ENCODE data around the gene KCNAB1.
A peak's percentile ranks its signal among the peaks of the same experiment; 100 is the strongest.

The KCNAB1 gene

GRCh38 chr3:156293566-156293965 is 173.2 kb downstream of the KCNAB1 start:
- DNase-seq, result no peak
- Mint-ChIP-seq H3K4me3 (no peak overlapping the region), H3K27me3 (peaks cover 71% of the 10 kb centered on the region), H3K27ac (no peak overlapping the region), H3K9me3 (no peaks in the 10 kb centered on the region), H3K4me1 (peaks cover 10% of the 10 kb centered on the region)
- ATAC-seq, result no peak

GRCh38 chr3:156297582-156297981 is 177.2 kb downstream of the KCNAB1 start:
- ATAC-seq (no peak), DNase-seq (no peak)
- H3K4me1 Mint-ChIP-seq, result no peaks in the 10 kb centered on the region
- H3K27me3 Mint-ChIP-seq, result peaks cover 38% of the 10 kb centered on the region
- no peaks in the 10 kb centered on the region for H3K9me3 Mint-ChIP-seq
- H3K27ac Mint-ChIP-seq, result no peak overlapping the region
- no peak overlapping the region for H3K4me3 Mint-ChIP-seq

- ATAC-seq, result no peak
- H3K9me3 Mint-ChIP-seq, result no peaks in the 10 kb centered on the region
- no peaks in the 10 kb centered on the region for H3K4me1 Mint-ChIP-seq
- H3K27me3 Mint-ChIP-seq, result peaks cover 34% of the 10 kb centered on the region
- no peak overlapping the region for H3K27ac Mint-ChIP-seq
- DNase-seq, result no peak
- H3K4me3 Mint-ChIP-seq, result no peak overlapping the region
Observed at GRCh38 chr3:156298014-156298413, 177.6 kb downstream of the KCNAB1 start.

- peaks cover 25% of the 10 kb centered on the region for H3K27me3 Mint-ChIP-seq
- no peak overlapping the region for H3K4me3 Mint-ChIP-seq
- no peak for DNase-seq
- no peak for ATAC-seq
- no peaks in the 10 kb centered on the region for H3K4me1 Mint-ChIP-seq
- no peaks in the 10 kb centered on the region for H3K9me3 Mint-ChIP-seq
- no peak overlapping the region for H3K27ac Mint-ChIP-seq
Observed at GRCh38 chr3:156298938-156299337, 178.6 kb downstream of the KCNAB1 start.

GRCh38 chr3:156299569-156299968 is 179.2 kb downstream of the KCNAB1 start:
- no peak for ATAC-seq
- no peaks in the 10 kb centered on the region for H3K4me1 Mint-ChIP-seq
- peaks cover 18% of the 10 kb centered on the region for H3K27me3 Mint-ChIP-seq
- peak overlapping the region in 1 of 2 donors; percentile 19 for H3K27ac Mint-ChIP-seq
- DNase-seq, result no peak
- H3K4me3 Mint-ChIP-seq, result no peak overlapping the region
- H3K9me3 Mint-ChIP-seq, result no peaks in the 10 kb centered on the region

- peaks cover 18% of the 10 kb centered on the region for H3K27me3 Mint-ChIP-seq
- no peaks in the 10 kb centered on the region for H3K4me1 Mint-ChIP-seq
- H3K4me3 Mint-ChIP-seq, result no peak overlapping the region
- H3K27ac Mint-ChIP-seq, result no peak overlapping the region
- DNase-seq, result no peak
- ATAC-seq, result no peak
- H3K9me3 Mint-ChIP-seq, result no peaks in the 10 kb centered on the region
Observed at GRCh38 chr3:156300371-156300770, 180.0 kb downstream of the KCNAB1 start.

GRCh38 chr3:156300929-156301840 is 180.8 kb downstream of the KCNAB1 start:
- H3K4me1 Mint-ChIP-seq, result no peaks in the 10 kb centered on the region
- H3K9me3 Mint-ChIP-seq, result no peaks in the 10 kb centered on the region
- DNase-seq (no peak), ATAC-seq (no peak)
- H3K27ac Mint-ChIP-seq, result no peak overlapping the region
- no peak overlapping the region for H3K4me3 Mint-ChIP-seq
- peaks cover 18% of the 10 kb centered on the region for H3K27me3 Mint-ChIP-seq

GRCh38 chr3:156303001-156303707 is 182.8 kb downstream of the KCNAB1 start:
- Mint-ChIP-seq H3K9me3 (no peaks in the 10 kb centered on the region), H3K27me3 (peaks cover 8% of the 10 kb centered on the region), H3K4me3 (no peak overlapping the region), H3K27ac (no peak overlapping the region), H3K4me1 (no peaks in the 10 kb centered on the region)
- ATAC-seq, result no peak
- no peak for DNase-seq

- H3K4me1 Mint-ChIP-seq, result no peaks in the 10 kb centered on the region
- ATAC-seq (no peak), DNase-seq (no peak)
- no peak overlapping the region for H3K27ac Mint-ChIP-seq
- no peaks in the 10 kb centered on the region for H3K9me3 Mint-ChIP-seq
- H3K4me3 Mint-ChIP-seq, result no peak overlapping the region
- peaks cover 8% of the 10 kb centered on the region for H3K27me3 Mint-ChIP-seq
Observed at GRCh38 chr3:156304406-156304805, 184.0 kb downstream of the KCNAB1 start.

GRCh38 chr3:156305672-156306071 is 185.3 kb downstream of the KCNAB1 start:
- ATAC-seq (no peak), DNase-seq (no peak)
- Mint-ChIP-seq H3K9me3 (no peaks in the 10 kb centered on the region), H3K27me3 (peaks cover 8% of the 10 kb centered on the region), H3K4me1 (no peaks in the 10 kb centered on the region), H3K27ac (no peak overlapping the region), H3K4me3 (no peak overlapping the region)

- no peak overlapping the region for H3K4me3 Mint-ChIP-seq
- ATAC-seq (no peak), DNase-seq (no peak)
- H3K27ac Mint-ChIP-seq, result no peak overlapping the region
- H3K4me1 Mint-ChIP-seq, result no peaks in the 10 kb centered on the region
- peaks cover 8% of the 10 kb centered on the region for H3K27me3 Mint-ChIP-seq
- no peaks in the 10 kb centered on the region for H3K9me3 Mint-ChIP-seq
Observed at GRCh38 chr3:156307704-156308103, 187.3 kb downstream of the KCNAB1 start.

- ATAC-seq (no peak), DNase-seq (no peak)
- Mint-ChIP-seq H3K9me3 (no peaks in the 10 kb centered on the region), H3K27ac (no peak overlapping the region), H3K4me1 (no peaks in the 10 kb centered on the region), H3K27me3 (peaks cover 8% of the 10 kb centered on the region), H3K4me3 (no peak overlapping the region)
Observed at GRCh38 chr3:156311431-156311830, 191.1 kb downstream of the KCNAB1 start.

GRCh38 chr3:156311930-156312329 is 191.6 kb downstream of the KCNAB1 start:
- Mint-ChIP-seq H3K27me3 (peaks cover 8% of the 10 kb centered on the region), H3K27ac (no peak overlapping the region), H3K4me1 (no peaks in the 10 kb centered on the region), H3K9me3 (no peaks in the 10 kb centered on the region), H3K4me3 (no peak overlapping the region)
- DNase-seq (no peak), ATAC-seq (no peak)

GRCh38 chr3:156316076-156316475 is 195.7 kb downstream of the KCNAB1 start:
- ATAC-seq (no peak), DNase-seq (no peak)
- no peaks in the 10 kb centered on the region for H3K9me3 Mint-ChIP-seq
- no peak overlapping the region for H3K4me3 Mint-ChIP-seq
- H3K4me1 Mint-ChIP-seq, result no peaks in the 10 kb centered on the region
- H3K27ac Mint-ChIP-seq, result no peak overlapping the region
- H3K27me3 Mint-ChIP-seq, result peaks cover 5% of the 10 kb centered on the region

GRCh38 chr3:156317462-156318074 is 197.2 kb downstream of the KCNAB1 start:
- Mint-ChIP-seq H3K4me3 (no peak overlapping the region), H3K27me3 (no peaks in the 10 kb centered on the region), H3K27ac (no peak overlapping the region), H3K4me1 (no peaks in the 10 kb centered on the region), H3K9me3 (no peaks in the 10 kb centered on the region)
- no peak for ATAC-seq
- no peak for DNase-seq

- H3K4me3 Mint-ChIP-seq, result no peak overlapping the region
- H3K9me3 Mint-ChIP-seq, result no peaks in the 10 kb centered on the region
- peaks cover 10% of the 10 kb centered on the region for H3K27me3 Mint-ChIP-seq
- H3K27ac Mint-ChIP-seq, result no peak overlapping the region
- DNase-seq (no peak), ATAC-seq (no peak)
- no peaks in the 10 kb centered on the region for H3K4me1 Mint-ChIP-seq
Observed at GRCh38 chr3:156321945-156322344, 201.6 kb downstream of the KCNAB1 start.

Data from stimulated activated naive CD8-positive, alpha-beta T cell treated with anti-CD3 and anti-CD28 coated beads, Interleukin-15, amount 100 ng/mL, for 72 hours (primary cell).